H9 (cell line): Measurements from ENCODE around the gene SPATA46. TPM values are rescaled to one million over a fixed set of nuclear protein-coding genes. Genes with fewer than 3 reads are reported as not detected.

Source experiments
- DNase-seq: peaks from one replicate; pipeline ENCODE4 v3.0.0-alpha.2; 2017
- H2AFZ ChIP-seq: one replicate; pipeline ENCODE4 v1.6.1; 2013; ENCODE audit warnings: mild to moderate bottlenecking, low read length, control low read depth, moderate library complexity
- H2AK5ac ChIP-seq: 2 replicates; pipeline ENCODE4 v1.6.1; 2013; ENCODE audit warnings: low read length, control low read depth, mixed read lengths; ENCODE audit not compliant: insufficient read length
- H2BK120ac ChIP-seq: one replicate; pipeline ENCODE4 v1.6.1; 2013; ENCODE audit warnings: low read depth, mild to moderate bottlenecking, low read length, control low read depth, inconsistent platforms; ENCODE audit not compliant: poor library complexity, severe bottlenecking
- H2BK12ac ChIP-seq: 2 replicates; pipeline ENCODE4 v1.6.1; 2013; ENCODE audit warnings: low read length, control low read depth, mixed read lengths, low read depth; ENCODE audit not compliant: insufficient read length
- H2BK15ac ChIP-seq: 2 replicates; pipeline ENCODE4 v1.6.1; 2013; ENCODE audit warnings: low read depth, low read length, control low read depth
- H2BK20ac ChIP-seq: one replicate; pipeline ENCODE4 v1.6.1; 2013; ENCODE audit warnings: low read depth, mild to moderate bottlenecking, low read length, control low read depth, inconsistent platforms; ENCODE audit not compliant: poor library complexity, severe bottlenecking
- H2BK5ac ChIP-seq: 2 replicates; pipeline ENCODE4 v1.6.1; 2013; ENCODE audit warnings: low read length, control low read depth, mixed read lengths; ENCODE audit not compliant: insufficient read length
- H3K14ac ChIP-seq: 2 replicates; pipeline ENCODE4 v1.6.1; 2013; ENCODE audit warnings: low read length, control low read depth; ENCODE audit not compliant: insufficient read depth
- H3K18ac ChIP-seq: 2 replicates; pipeline ENCODE4 v1.6.1; 2013; ENCODE audit warnings: low read depth, mild to moderate bottlenecking, mixed read lengths, low read length, control low read depth; ENCODE audit not compliant: insufficient read length
- H3K23ac ChIP-seq: 2 replicates; pipeline ENCODE4 v1.6.1; 2013; ENCODE audit warnings: low read length, control low read depth, mixed read lengths, low read depth; ENCODE audit not compliant: insufficient read length
- H3K23me2 ChIP-seq: 2 replicates; pipeline ENCODE4 v1.6.1; 2013; ENCODE audit warnings: low read depth, mild to moderate bottlenecking, mixed read lengths, low read length, control low read depth; ENCODE audit not compliant: insufficient read length, poor library complexity, severe bottlenecking
- H3K27ac ChIP-seq: 2 replicates; pipeline ENCODE4 v1.5.1; 2013; ENCODE audit warnings: low read length, control low read depth, mixed read lengths, low read depth; ENCODE audit not compliant: insufficient read length
- H3K27me3 ChIP-seq: 2 replicates; pipeline ENCODE4 v1.6.1; 2013; ENCODE audit warnings: low read length, control low read depth, inconsistent platforms; ENCODE audit not compliant: insufficient read depth
- H3K4ac ChIP-seq: 2 replicates; pipeline ENCODE4 v1.6.1; 2013; ENCODE audit warnings: low read depth, mild to moderate bottlenecking, control low read depth, inconsistent platforms, low read length, moderate library complexity
- H3K4me1 ChIP-seq: 2 replicates; pipeline ENCODE4 v1.6.1; 2013; ENCODE audit warnings: low read length, control low read depth, inconsistent platforms; ENCODE audit not compliant: insufficient read depth
- H3K4me2 ChIP-seq: 2 replicates; pipeline ENCODE4 v1.6.1; 2013; ENCODE audit warnings: low read length, control low read depth, mixed read lengths; ENCODE audit not compliant: insufficient read length, insufficient read depth
- H3K56ac ChIP-seq: 2 replicates; pipeline ENCODE4 v1.6.1; 2013; ENCODE audit warnings: low read depth, mild to moderate bottlenecking, mixed read lengths, low read length, control low read depth; ENCODE audit not compliant: insufficient read length
- H3K79me1 ChIP-seq: 2 replicates; pipeline ENCODE4 v1.6.1; 2013; ENCODE audit warnings: low read depth, mild to moderate bottlenecking, moderate library complexity, low read length, control low read depth, inconsistent platforms; ENCODE audit not compliant: insufficient read depth, poor library complexity, severe bottlenecking
- H3K79me2 ChIP-seq: 2 replicates; pipeline ENCODE4 v1.6.1; 2013; ENCODE audit warnings: low read length, control low read depth, inconsistent platforms; ENCODE audit not compliant: insufficient read depth
- H3K9ac ChIP-seq: 2 replicates; pipeline ENCODE4 v1.6.1; 2013; ENCODE audit warnings: low read length, control low read depth, mixed read lengths; ENCODE audit not compliant: insufficient read length; ENCODE audit errors: extremely low read depth
- H3K9me3 ChIP-seq: one replicate; pipeline ENCODE4 v1.6.1; 2013; ENCODE audit warnings: low read depth, low read length, inconsistent platforms; ENCODE audit not compliant: control insufficient read depth
- H3T11ph ChIP-seq: one replicate; pipeline ENCODE4 v1.6.1; 2013; ENCODE audit warnings: mild to moderate bottlenecking, low read length, control low read depth, inconsistent platforms
- H4K20me1 ChIP-seq: one replicate; pipeline ENCODE4 v1.6.1; 2013; ENCODE audit not compliant: control insufficient read depth, insufficient read length, insufficient read depth
- H4K5ac ChIP-seq: 2 replicates; pipeline ENCODE4 v1.6.1; 2013; ENCODE audit warnings: low read depth, mild to moderate bottlenecking, mixed read lengths, low read length, control low read depth; ENCODE audit not compliant: insufficient read length
- H4K8ac ChIP-seq: replicated peaks from 2 replicates; pipeline ENCODE4 v1.6.1; 2013; ENCODE audit warnings: low read length, control low read depth, mixed read lengths, low read depth; ENCODE audit not compliant: insufficient read length
- H4K91ac ChIP-seq: 2 replicates; pipeline ENCODE4 v1.6.1; 2013; ENCODE audit warnings: low read depth, mild to moderate bottlenecking, moderate library complexity, mixed read lengths, low read length, control low read depth; ENCODE audit not compliant: insufficient read length
- H3K27ac Mint-ChIP-seq, 3 experiments: 2 replicates in 2 of 3; 3 replicates in 1 of 3; pipeline ENCODE4 v1.8.0; 2020 to 2021; ENCODE audit warnings: mixed read lengths in 3 of 3, mild to moderate bottlenecking in 1 of 3, moderate library complexity in 1 of 3
- H3K27me3 Mint-ChIP-seq: 2 replicates; pipeline ENCODE4 v1.8.0; 2021; ENCODE audit warnings: low read depth, mild to moderate bottlenecking, moderate library complexity, mixed read lengths
- H3K36me3 Mint-ChIP-seq, 3 experiments: 2 replicates in 2 of 3; 3 replicates in 1 of 3; pipeline ENCODE4 v1.8.0; 2020 to 2021; ENCODE audit warnings: low read depth in 3 of 3, mixed read lengths in 3 of 3; ENCODE audit not compliant: insufficient read depth in 1 of 3
- H3K4me1 Mint-ChIP-seq, 2 experiments: 2 replicates each; pipeline ENCODE4 v1.8.0; 2020; ENCODE audit warnings: mixed read lengths in 2 of 2
- H3K4me3 Mint-ChIP-seq, 2 experiments: 2 replicates in 1 of 2; 3 replicates in 1 of 2; pipeline ENCODE4 v1.8.0; 2020 to 2021; ENCODE audit warnings: mild to moderate bottlenecking in 2 of 2, mixed read lengths in 2 of 2, moderate library complexity in 1 of 2
- H3K9me3 Mint-ChIP-seq, 2 experiments: 2 replicates in 1 of 2; 3 replicates in 1 of 2; pipeline ENCODE4 v1.8.0; 2020; ENCODE audit warnings: mild to moderate bottlenecking in 2 of 2, mixed read lengths in 2 of 2, moderate library complexity in 1 of 2
- WGBS: extraction: QIAGEN DNeasy Blood & Tissue Kit; methylation state at CpG from one replicate; pipeline ENCODE4 v1.1.7; 2013; ENCODE audit warnings: missing lambda C conversion rate, low lambda C conversion rate, mixed read lengths; ENCODE audit not compliant: insufficient read length; ENCODE audit errors: extremely low coverage; 5-methylcytosine and 5-hydroxymethylcytosine counted together
- total RNA-seq: library from RNA; stranded (reverse); gene quantifications from 2 replicates; pipeline ENCODE4 v1.2.1, GENCODE V29; 2021
- TF ChIP-seq, protein P1 (sequence below): fragments of 200-600 bp; sonication (generic); conservative IDR thresholded peaks from 3 replicates; pipeline ENCODE4 v1.8.0; 2021; ENCODE audit warnings: antibody characterized with exemption, mild to moderate bottlenecking

SPATA46 gene
- total RNA-seq, 1 experiment from 2014 or later = not detected

DNA sequence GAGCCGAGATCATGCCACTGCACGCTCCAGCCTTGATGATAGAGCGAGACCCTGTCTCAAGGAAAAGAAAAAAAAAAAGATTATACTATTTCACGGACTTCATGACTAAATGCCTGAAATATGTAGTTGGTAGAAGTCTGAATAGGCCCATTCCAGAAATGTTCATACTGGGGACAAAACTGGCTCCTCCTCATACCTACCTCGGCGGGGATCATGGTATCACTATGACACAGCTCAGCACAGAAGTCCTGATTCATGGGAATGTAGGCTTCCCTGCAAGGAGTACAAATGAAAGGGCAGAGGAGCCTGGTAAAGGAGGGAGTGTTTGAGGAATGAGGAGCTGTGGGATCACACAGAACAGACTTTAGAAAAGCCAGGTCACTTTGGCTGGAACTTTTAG, 5.0 kb downstream of the SPATA46 start:
- DNase-seq = no peak
- Histone ChIP-seq H2AFZ (no peak overlapping the region), H3K56ac (no peak overlapping the region), H3T11ph (no peak overlapping the region), H3K4me2 (no peak overlapping the region), H2BK5ac (no peak overlapping the region), H3K18ac (no peak overlapping the region), H3K23ac (no peak overlapping the region), H4K20me1 (no peaks in the 10 kb centered on the region), H3K9ac (no peak overlapping the region), H2BK120ac (no peak overlapping the region), H4K5ac (no peak overlapping the region), H3K23me2 (no peaks in the 10 kb centered on the region), H4K91ac (no peak overlapping the region), H2BK15ac (no peak overlapping the region), H3K4me1 (no peaks in the 10 kb centered on the region), H3K79me1 (no peaks in the 10 kb centered on the region), H2AK5ac (no peak overlapping the region), H2BK12ac (no peak overlapping the region), H3K14ac (no peak overlapping the region), H3K4ac (no peak overlapping the region), H3K79me2 (no peaks in the 10 kb centered on the region), H3K9me3 (no peaks in the 10 kb centered on the region), H2BK20ac (no peak overlapping the region), H4K8ac (no peak overlapping the region), H3K27ac (no peak overlapping the region), H3K27me3 (no peaks in the 10 kb centered on the region)
- no peaks in the 10 kb centered on the region for H3K27me3 Mint-ChIP-seq
- peaks cover 0 to 11% (median 2%) of the 10 kb centered on the region in 3 experiments; a peak in 4 of 7 replicates for H3K36me3 Mint-ChIP-seq
- no CpG with 5 or more reads among the region's 6 CpGs for WGBS
- H3K9me3 Mint-ChIP-seq = no peaks in the 10 kb centered on the region
- TF ChIP-seq, protein P1, sequence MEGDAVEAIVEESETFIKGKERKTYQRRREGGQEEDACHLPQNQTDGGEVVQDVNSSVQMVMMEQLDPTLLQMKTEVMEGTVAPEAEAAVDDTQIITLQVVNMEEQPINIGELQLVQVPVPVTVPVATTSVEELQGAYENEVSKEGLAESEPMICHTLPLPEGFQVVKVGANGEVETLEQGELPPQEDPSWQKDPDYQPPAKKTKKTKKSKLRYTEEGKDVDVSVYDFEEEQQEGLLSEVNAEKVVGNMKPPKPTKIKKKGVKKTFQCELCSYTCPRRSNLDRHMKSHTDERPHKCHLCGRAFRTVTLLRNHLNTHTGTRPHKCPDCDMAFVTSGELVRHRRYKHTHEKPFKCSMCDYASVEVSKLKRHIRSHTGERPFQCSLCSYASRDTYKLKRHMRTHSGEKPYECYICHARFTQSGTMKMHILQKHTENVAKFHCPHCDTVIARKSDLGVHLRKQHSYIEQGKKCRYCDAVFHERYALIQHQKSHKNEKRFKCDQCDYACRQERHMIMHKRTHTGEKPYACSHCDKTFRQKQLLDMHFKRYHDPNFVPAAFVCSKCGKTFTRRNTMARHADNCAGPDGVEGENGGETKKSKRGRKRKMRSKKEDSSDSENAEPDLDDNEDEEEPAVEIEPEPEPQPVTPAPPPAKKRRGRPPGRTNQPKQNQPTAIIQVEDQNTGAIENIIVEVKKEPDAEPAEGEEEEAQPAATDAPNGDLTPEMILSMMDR = no peak
- no peaks in the 10 kb centered on the region for H3K4me1 Mint-ChIP-seq
- H3K4me3 Mint-ChIP-seq = no peak overlapping the region
- H3K27ac Mint-ChIP-seq = no peak overlapping the region
